Measurements from ENCODE around the gene RHOB.

The RHOB gene

DNA sequence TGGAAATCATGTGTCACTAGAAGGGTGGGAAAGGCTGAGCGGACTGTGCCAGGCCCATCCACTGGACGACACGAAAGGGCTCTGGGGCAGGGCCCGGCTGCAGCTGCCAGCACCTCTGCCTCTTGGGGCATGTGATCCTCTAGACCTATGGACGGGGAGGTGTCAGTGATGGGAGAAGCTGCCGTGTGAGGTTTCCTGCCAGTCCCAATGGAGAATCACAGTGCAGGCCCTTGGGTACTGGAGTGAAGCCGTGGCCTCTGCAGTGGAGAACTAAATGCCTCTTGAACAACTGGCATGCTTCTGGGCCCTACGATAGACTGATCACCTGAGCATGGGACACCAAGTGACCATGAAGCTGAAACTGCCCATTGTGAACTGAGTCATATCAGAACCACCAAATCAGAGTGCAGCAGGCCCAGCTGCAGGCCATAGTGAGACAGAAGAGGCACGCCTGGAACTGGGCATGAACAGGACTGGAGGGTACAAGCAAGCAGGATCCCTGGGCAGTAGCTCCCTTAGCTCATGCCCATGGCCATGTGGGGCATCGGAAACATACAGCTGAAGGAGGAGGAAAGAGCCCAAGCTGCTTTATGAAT, 18.8 kb upstream of the RHOB start:
- Histone ChIP-seq H3K27me3 (no peaks in the 10 kb centered on the region), H3K27ac (no peak overlapping the region), H3K4me1 (peaks cover 0 to 15% (median 3%) of the 10 kb centered on the region in 4 donors), H3K9me3 (no peaks in the 10 kb centered on the region), H3K36me3 (no peaks in the 10 kb centered on the region), H3K4me3 (no peak overlapping the region)
- intact Hi-C loops (cut with DNase I; ENCODE audit: low total_unique reads), result no loop called here
- peak in 1 of 2 donors; percentile 28 for DNase-seq
- TF ChIP-seq CTCF (IDR thresholded peaks at IDR 0.05), result no peak

GRCh38 chr2:20428717-20429490, 18.0 kb upstream of the RHOB start:
- peak in 1 of 2 donors; percentile 51 for DNase-seq
- Histone ChIP-seq H3K9me3 (no peaks in the 10 kb centered on the region), H3K27ac (no peak overlapping the region), H3K4me1 (peaks cover 0 to 12% (median 1%) of the 10 kb centered on the region in 4 donors), H3K27me3 (no peaks in the 10 kb centered on the region), H3K4me3 (no peak overlapping the region), H3K36me3 (no peaks in the 10 kb centered on the region)
- intact Hi-C loops (cut with DNase I; ENCODE audit: low total_unique reads), result no loop called here
- TF ChIP-seq CTCF (IDR thresholded peaks at IDR 0.05), result no peak

GRCh38 chr2:20429528-20429927, 17.3 kb upstream of the RHOB start:
- intact Hi-C loops (cut with DNase I; ENCODE audit: low total_unique reads), result no loop called here
- no peak for TF ChIP-seq CTCF (IDR thresholded peaks at IDR 0.05)
- Histone ChIP-seq H3K27ac (no peak overlapping the region), H3K27me3 (no peaks in the 10 kb centered on the region), H3K4me1 (peaks cover 0 to 7% (median 1%) of the 10 kb centered on the region in 4 donors), H3K9me3 (no peaks in the 10 kb centered on the region), H3K36me3 (no peaks in the 10 kb centered on the region), H3K4me3 (no peak overlapping the region)
- DNase-seq, result peak; percentile 64 to 66

DNA sequence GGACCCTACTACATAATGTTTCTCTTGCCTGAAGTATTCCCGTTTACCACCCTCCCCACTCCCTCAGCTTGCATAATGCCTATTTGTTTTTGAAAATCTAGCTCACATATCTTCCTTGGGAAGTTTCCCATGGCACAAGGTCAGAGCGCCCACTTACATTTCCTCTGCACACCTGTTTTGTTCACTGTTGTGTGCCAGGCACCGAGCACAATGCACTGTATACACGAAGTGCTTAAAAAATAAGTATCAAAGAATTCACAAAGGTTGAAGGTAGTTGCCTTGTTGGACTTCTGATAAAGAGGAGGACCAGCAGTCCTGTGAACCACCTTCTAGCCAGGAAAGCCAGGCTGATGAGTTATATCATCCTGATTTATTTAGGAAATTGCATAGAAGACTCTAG, 16.8 kb upstream of the RHOB start:
- H3K4me3 ChIP-seq, result no peak overlapping the region
- no peaks in the 10 kb centered on the region for H3K9me3 ChIP-seq
- peaks cover 0 to 4% (median 0%) of the 10 kb centered on the region in 4 donors for H3K4me1 ChIP-seq
- no peak for TF ChIP-seq CTCF (IDR thresholded peaks at IDR 0.05)
- H3K27ac ChIP-seq, result no peak overlapping the region
- no peaks in the 10 kb centered on the region for H3K36me3 ChIP-seq
- peak in 1 of 2 donors; percentile 17 for DNase-seq
- H3K27me3 ChIP-seq, result no peaks in the 10 kb centered on the region
- intact Hi-C loops (cut with DNase I; ENCODE audit: low total_unique reads), result no loop called here

GRCh38 chr2:20430461-20431300, 16.2 kb upstream of the RHOB start:
- no peak for TF ChIP-seq CTCF (IDR thresholded peaks at IDR 0.05)
- Histone ChIP-seq H3K9me3 (no peaks in the 10 kb centered on the region), H3K36me3 (no peaks in the 10 kb centered on the region), H3K4me3 (no peak overlapping the region), H3K27ac (no peak overlapping the region), H3K27me3 (no peaks in the 10 kb centered on the region), H3K4me1 (no peaks in the 10 kb centered on the region)
- DNase-seq, result peak in 1 of 2 donors; percentile 10
- intact Hi-C loops (cut with DNase I; ENCODE audit: low total_unique reads), result no loop called here
